ENCODE results near the gene SPDYC. TPM values are rescaled to one million over a fixed set of nuclear protein-coding genes. Genes with fewer than 3 reads are reported as not detected.

Gene SPDYC
- total and polyA plus RNA-seq, 5 experiments from 2014 or later, result not detected

DNA sequence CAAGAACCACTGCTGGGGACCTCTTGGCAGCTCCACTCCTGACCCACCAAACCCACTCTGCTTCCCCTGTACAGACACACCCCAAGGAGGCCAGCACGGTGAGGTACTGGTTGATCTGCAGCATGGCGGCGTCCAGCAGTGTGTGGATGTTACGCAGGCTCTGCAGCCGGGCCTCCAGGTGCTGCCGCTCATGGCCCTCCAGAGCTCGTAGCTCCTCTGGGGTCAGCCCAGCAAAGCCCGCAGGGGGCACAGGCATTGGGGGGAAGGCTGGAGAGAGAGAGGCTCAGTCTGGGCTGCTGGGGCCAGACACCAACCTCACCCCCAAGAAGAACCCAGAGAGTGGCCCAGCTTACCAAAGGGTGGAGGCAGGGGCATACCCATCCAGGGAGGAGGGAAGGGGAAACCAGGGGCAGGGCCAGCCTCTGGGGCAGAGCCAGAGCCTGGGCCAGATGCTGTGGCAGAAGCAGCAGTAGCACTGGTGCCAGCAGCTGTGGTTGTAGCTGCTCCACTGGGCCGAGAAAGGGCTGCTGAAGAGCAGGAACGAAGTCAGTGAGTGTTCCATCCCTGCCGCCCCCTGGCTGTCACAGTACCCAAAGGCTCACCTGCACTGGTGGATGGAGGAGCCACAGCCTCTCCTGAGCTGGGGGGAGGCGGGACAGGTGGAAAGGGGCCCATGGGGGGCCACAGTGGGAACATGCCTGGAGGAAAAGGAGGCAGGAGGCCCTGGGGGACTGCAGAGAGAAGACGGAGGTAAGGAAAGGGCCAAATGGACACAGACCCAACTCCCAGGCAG, 40.2 kb upstream of the SPDYC start:
- Mint-ChIP-seq H3K4me1 (peaks cover 12 to 33% (median 20%) of the 10 kb centered on the region in 4 donors), H3K27me3 (no peaks in the 10 kb centered on the region), H3K27ac (peak overlapping the region in 3 of 10 donors; percentile 53 to 66 (median 62)), H3K9me3 (no peaks in the 10 kb centered on the region), H3K4me3 (no peak overlapping the region), H3K36me3 (peaks cover 0 to 62% (median 0%) of the 10 kb centered on the region in 3 donors)
- ATAC-seq (no peak), DNase-seq (no peak)
- POLR2A ChIA-PET, result interaction anchor here (1.6 to 3.0 kb wide), 3 partner anchors 8 to 19 kb away, joined by 4 to 20 read pairs (median 8); partner anchors contain the start of genes FAU, MRPL49 and ZNHIT2

- no peaks in the 10 kb centered on the region for H3K9me3 Mint-ChIP-seq
- peak overlapping the region in 5 of 10 donors; percentile 4 to 70 (median 18) for H3K4me3 Mint-ChIP-seq
- POLR2A ChIA-PET, result interaction anchor here (1.1 to 3.0 kb wide), 4 partner anchors 9 to 20 kb away, joined by 4 to 20 read pairs (median 6); partner anchors contain the start of genes FAU, MRPL49 and ZNHIT2
- ATAC-seq, result no peak
- H3K36me3 Mint-ChIP-seq, result peaks cover 0 to 53% (median 0%) of the 10 kb centered on the region in 3 donors
- DNase-seq, result no peak
- H3K27me3 Mint-ChIP-seq, result no peaks in the 10 kb centered on the region
- H3K4me1 Mint-ChIP-seq, result peaks cover 14 to 41% (median 28%) of the 10 kb centered on the region in 4 donors
- H3K27ac Mint-ChIP-seq, result peak overlapping the region in 7 of 10 donors; percentile 32 to 99 (median 36)
Measured at GRCh38 chr11:65130631-65131416, 39.2 kb upstream of the SPDYC start.

GRCh38 chr11:65131417-65131776, 38.6 kb upstream of the SPDYC start:
- ATAC-seq, result no peak
- POLR2A ChIA-PET, result interaction anchor here (0.6 to 3.0 kb wide), 4 partner anchors 9 to 505 kb away, joined by 4 to 20 read pairs (median 6); partner anchors contain the start of genes FAU, MRPL49 and ZNHIT2
- H3K9me3 Mint-ChIP-seq, result no peaks in the 10 kb centered on the region
- H3K4me3 Mint-ChIP-seq, result peak overlapping the region in 5 of 10 donors; percentile 4 to 70 (median 18)
- H3K27me3 Mint-ChIP-seq, result no peaks in the 10 kb centered on the region
- H3K36me3 Mint-ChIP-seq, result peaks cover 0 to 49% (median 0%) of the 10 kb centered on the region in 3 donors
- H3K27ac Mint-ChIP-seq, result peak overlapping the region in 6 of 10 donors; percentile 32 to 99 (median 38)
- DNase-seq, result no peak
- peaks cover 20 to 47% (median 34%) of the 10 kb centered on the region in 4 donors for H3K4me1 Mint-ChIP-seq

GRCh38 chr11:65131895-65132237, 38.2 kb upstream of the SPDYC start:
- peaks cover 25 to 51% (median 39%) of the 10 kb centered on the region in 4 donors for H3K4me1 Mint-ChIP-seq
- peak overlapping the region in 5 of 10 donors; percentile 31 to 100 (median 81) for H3K27ac Mint-ChIP-seq
- DNase-seq (no peak), ATAC-seq (no peak)
- no peaks in the 10 kb centered on the region for H3K9me3 Mint-ChIP-seq
- no peaks in the 10 kb centered on the region for H3K27me3 Mint-ChIP-seq
- peak overlapping the region in 4 of 10 donors; percentile 18 to 96 (median 37) for H3K4me3 Mint-ChIP-seq
- H3K36me3 Mint-ChIP-seq, result peaks cover 0 to 44% (median 0%) of the 10 kb centered on the region in 3 donors
- POLR2A ChIA-PET, result interaction anchor here (0.6 to 3.0 kb wide), 3 partner anchors 10 to 505 kb away, joined by 4 to 20 read pairs (median 5); partner anchors contain the start of genes FAU and MRPL49

DNA sequence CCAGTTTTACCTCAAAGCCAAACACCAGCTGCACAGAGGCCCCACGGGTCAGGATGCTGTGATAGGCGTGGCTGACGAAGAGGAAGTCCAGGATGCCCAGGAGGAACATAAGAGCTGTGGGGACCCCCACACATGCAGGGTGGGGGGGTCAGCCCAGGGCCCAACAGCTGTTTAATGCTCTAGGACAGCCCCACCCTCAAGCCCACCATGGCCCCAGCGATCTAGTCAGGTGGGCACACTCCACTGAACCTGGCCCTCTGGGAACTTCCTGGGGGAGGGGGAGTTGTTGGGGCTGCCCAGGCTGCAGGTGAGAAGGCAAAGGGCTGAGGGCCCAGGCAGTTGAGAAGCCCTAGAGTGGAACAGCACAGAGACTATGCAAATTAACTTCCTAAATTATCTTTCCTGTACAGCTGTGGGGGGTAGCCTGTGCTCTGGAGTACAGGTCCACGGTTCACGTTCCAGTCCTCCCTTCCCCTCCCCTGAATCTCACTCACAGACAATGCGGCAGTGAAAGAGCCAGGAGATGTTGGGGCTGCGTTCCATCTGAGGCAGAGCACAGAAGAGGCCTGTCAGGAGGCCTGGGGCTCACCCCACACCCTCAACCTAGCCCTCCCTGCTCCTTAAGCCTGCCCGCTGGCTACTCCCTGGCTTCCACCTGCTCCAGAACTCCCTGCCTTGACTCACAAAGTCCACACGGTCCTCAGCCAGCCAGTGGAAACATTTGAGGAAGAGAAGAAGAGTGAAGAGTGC, 37.6 kb upstream of the SPDYC start:
- peak overlapping the region; percentile 39 to 100 (median 98) for H3K4me3 Mint-ChIP-seq
- ATAC-seq (no peak), DNase-seq (no peak)
- POLR2A ChIA-PET, result interaction anchor here (3.0 to 5.6 kb wide), 2 partner anchors 9 to 11 kb away, joined by 20 to 135 read pairs; partner anchors contain the start of genes FAU and MRPL49
- H3K9me3 Mint-ChIP-seq, result no peaks in the 10 kb centered on the region
- H3K27ac Mint-ChIP-seq, result peak overlapping the region in 8 of 10 donors; percentile 84 to 100 (median 100)
- peaks cover 0 to 39% (median 0%) of the 10 kb centered on the region in 3 donors for H3K36me3 Mint-ChIP-seq
- H3K27me3 Mint-ChIP-seq, result no peaks in the 10 kb centered on the region
- H3K4me1 Mint-ChIP-seq, result peaks cover 25 to 55% (median 42%) of the 10 kb centered on the region in 4 donors

- peaks cover 0 to 32% (median 0%) of the 10 kb centered on the region in 3 donors for H3K36me3 Mint-ChIP-seq
Measured at GRCh38 chr11:65132988-65133700, 36.9 kb upstream of the SPDYC start.

DNA sequence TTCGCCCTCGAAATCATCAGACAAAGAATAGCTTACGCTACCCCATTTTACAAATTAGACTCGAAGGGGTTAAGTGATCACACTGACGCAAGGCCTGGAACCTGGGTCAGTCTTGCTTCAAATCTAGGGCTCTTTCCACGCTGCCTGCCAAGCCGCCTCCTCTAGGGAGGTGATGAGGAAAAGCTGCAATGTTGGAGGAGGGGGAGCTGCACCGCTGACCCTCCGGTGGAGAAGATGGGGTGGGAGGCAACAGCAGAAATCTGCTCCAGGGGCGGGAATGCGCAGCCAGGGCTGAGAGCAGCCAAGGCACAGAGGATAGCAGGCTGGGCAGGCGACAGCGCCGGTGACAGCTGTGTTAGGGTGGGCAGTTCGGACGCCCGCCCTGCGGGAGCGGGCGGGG, 36.3 kb upstream of the SPDYC start:
- H3K4me3 Mint-ChIP-seq, result peak overlapping the region; percentile 94 to 100 (median 98)
- peak overlapping the region; percentile 99 to 100 (median 100) for H3K27ac Mint-ChIP-seq
- no peaks in the 10 kb centered on the region for H3K9me3 Mint-ChIP-seq
- H3K36me3 Mint-ChIP-seq, result peaks cover 0 to 28% (median 0%) of the 10 kb centered on the region in 3 donors
- ATAC-seq (no peak), DNase-seq (no peak)
- H3K27me3 Mint-ChIP-seq, result no peaks in the 10 kb centered on the region
- H3K4me1 Mint-ChIP-seq, result peaks cover 26 to 57% (median 45%) of the 10 kb centered on the region in 4 donors
- POLR2A ChIA-PET, result interaction anchor here (0.6 to 5.6 kb wide), 12 partner anchors 10 to 1182 kb away, joined by 3 to 135 read pairs (median 10); partner anchors contain the start of genes CAPN1, FAU, MRPL49 and RASGRP2

More at GRCh38 chr11:65132988-65133700, 36.9 kb upstream of the SPDYC start:
- peak overlapping the region; percentile 99 to 100 (median 100) for H3K27ac Mint-ChIP-seq
- peaks cover 26 to 57% (median 45%) of the 10 kb centered on the region in 4 donors for H3K4me1 Mint-ChIP-seq
- no peaks in the 10 kb centered on the region for H3K9me3 Mint-ChIP-seq
- no peaks in the 10 kb centered on the region for H3K27me3 Mint-ChIP-seq
- POLR2A ChIA-PET, result interaction anchor here (0.8 to 5.6 kb wide), 10 partner anchors 10 to 392 kb away, joined by 3 to 135 read pairs (median 12); partner anchors contain the start of genes CAPN1, FAU, MRPL49 and RASGRP2
- ATAC-seq, result no peak
- peak in 2 of 10 donors; percentile 36 to 45 for DNase-seq
- H3K4me3 Mint-ChIP-seq, result peak overlapping the region; percentile 94 to 100 (median 98)

DNA sequence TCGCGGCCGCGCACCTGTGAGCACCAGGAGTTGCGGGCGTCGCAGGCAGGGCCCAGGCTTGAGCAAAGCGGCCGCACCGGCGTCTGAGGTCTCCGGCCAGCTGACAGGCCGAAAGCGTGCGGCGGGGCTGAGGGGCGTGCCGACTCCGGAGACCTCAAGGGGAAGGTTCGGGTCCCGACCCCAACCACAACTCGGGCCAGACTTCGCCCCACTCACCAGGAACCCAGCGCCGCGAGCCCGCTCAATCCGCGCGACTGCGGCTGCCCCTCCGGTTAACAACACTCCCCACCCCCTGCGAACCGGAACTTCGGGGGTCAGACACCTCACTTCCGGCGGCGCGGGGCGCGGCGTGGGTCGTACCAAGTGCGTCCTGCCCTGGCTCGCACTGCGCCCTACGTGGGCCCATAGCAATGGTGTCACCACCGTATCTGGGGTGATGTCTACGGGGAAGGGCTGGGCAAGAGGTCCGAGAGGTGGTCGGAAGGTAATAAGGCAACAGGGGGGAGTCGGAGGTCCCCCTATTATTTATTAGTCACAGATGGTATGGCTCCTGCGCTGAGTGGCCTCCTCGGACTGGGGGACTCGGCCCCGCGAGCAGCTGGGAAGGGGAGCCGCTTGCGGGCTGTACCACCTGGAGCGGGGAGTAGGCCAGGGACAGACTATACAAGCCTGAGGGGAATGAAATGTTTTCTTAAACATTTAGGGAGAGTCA, 35.6 kb upstream of the SPDYC start, which contains the start of gene SYVN1:
TSS of gene SYVN1 (minus strand) at position 280 of the 712 bp plus-strand sequence. CDS start 918 bp downstream, outside the sequence.
- H3K4me1 Mint-ChIP-seq, result peaks cover 26 to 57% (median 45%) of the 10 kb centered on the region in 4 donors

DNA sequence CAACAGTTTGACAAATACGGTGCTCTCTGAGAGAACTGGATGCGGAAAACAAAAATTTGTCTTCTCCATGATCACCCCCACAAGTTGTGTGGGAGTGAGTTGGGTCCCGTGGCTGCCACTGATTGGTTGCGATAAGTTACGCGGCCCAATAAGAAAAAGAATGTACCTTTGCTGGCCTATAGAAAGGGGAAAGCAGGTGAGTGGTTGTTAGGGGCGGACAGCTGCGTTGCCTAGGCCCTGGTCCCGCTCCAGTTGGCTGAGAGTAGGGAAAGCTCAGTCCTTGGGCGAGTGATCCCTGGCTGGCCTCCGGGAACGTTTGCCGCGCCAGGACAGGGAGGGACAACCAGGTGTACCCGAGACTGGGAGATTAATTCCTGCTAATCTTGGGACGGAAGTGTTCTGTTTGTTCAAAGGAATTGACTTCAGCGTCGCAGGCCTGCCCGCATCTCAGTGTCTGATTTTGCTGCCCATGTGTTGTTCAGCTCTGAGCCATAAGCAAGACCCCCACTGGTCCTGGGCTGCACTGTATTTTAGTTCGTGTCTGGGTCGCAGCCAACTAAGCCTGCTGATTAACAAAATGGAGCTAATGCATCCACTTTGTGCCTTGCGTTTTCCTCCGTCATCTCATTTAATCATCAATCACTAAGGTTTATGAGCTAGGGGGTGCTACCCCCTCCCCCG, 34.9 kb upstream of the SPDYC start:
- Mint-ChIP-seq H3K4me1 (peaks cover 26 to 56% (median 45%) of the 10 kb centered on the region in 4 donors), H3K27ac (peak overlapping the region; percentile 99 to 100 (median 100)), H3K9me3 (no peaks in the 10 kb centered on the region), H3K36me3 (peaks cover 0 to 18% (median 0%) of the 10 kb centered on the region in 3 donors), H3K4me3 (peak overlapping the region; percentile 94 to 100 (median 98)), H3K27me3 (no peaks in the 10 kb centered on the region)
- ATAC-seq (peak; percentile 89 to 90), DNase-seq (peak; percentile 62 to 93 (median 86))
- POLR2A ChIA-PET, result interaction anchor here (0.5 to 5.6 kb wide), 30 partner anchors 11 to 1178 kb away, joined by 3 to 135 read pairs (median 4); partner anchors contain the start of genes ARL2, CAPN1, DPF2 and FAU

More for the DNA sequence above, 35.6 kb upstream of the SPDYC start, which contains the start of gene SYVN1:
- Mint-ChIP-seq H3K27ac (peak within 1 kb of the TSS; percentile 99 to 100 (median 100)), H3K36me3 (peaks cover 0 to 22% (median 0%) of the 10 kb centered on the region in 3 donors), H3K9me3 (no peaks in the 10 kb centered on the region), H3K27me3 (no peaks in the 10 kb centered on the region), H3K4me3 (peak within 1 kb of the TSS; percentile 94 to 100 (median 98))
- POLR2A ChIA-PET, result interaction anchor here (0.6 to 5.6 kb wide), 23 partner anchors 11 to 1181 kb away, joined by 3 to 135 read pairs (median 5); partner anchors contain the start of genes ARL2, CAPN1, DPF2 and FAU
- peak; percentile 76 to 77 for ATAC-seq
- peak; percentile 84 to 97 (median 90) for DNase-seq

Measured in naive thymus-derived CD8-positive, alpha-beta T cell (primary cell).